ENCODE results near the gene DDHD1.

The DDHD1 gene

DNA sequence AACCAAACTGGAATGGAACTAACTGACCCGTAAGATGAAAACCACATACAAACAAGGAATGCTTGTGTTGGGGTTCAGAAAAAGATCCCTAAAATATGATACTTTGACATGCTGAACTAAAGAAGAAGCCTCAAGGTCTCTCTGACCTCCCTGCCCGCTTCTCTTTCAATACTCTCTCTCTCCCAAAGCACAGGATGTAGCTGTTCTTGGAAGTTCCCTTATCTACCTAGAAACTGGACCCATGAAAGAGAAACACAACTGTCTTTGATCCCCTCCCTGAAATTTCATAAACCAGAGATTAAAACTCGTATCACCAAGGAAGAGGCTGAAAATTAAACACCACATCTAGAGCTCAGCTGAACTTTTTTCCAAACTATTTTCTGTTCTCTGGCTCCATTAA, 125.6 kb downstream of the DDHD1 start:
- no peak for DNase-seq

DNA sequence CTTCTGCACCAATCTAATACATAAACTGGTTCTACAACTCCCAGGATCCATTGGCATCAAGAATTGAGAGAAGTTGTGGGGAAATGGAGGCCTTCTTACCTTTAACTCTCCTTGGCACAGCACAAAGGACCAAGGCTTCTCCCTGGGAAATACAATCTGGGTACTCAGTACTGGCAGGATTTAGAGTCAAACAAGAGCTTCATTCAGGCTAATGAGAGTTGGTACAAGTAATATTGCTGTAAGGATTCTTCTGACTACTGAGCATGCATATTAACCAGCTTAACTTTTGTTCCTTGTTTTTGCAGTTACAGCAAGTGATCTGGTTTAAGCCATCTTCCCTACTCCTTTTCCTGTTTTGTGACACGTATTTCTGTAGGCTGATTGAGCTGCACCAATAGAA, 126.1 kb downstream of the DDHD1 start:
- no peak for DNase-seq

- DNase-seq: no peak
Observed at GRCh38 chr14:53023325-53023724, 129.8 kb downstream of the DDHD1 start.

- no peak for DNase-seq
Observed at GRCh38 chr14:53022593-53022992, 130.5 kb downstream of the DDHD1 start.

- DNase-seq: no peak
Observed at GRCh38 chr14:53020193-53020932, 132.8 kb downstream of the DDHD1 start.

DNA sequence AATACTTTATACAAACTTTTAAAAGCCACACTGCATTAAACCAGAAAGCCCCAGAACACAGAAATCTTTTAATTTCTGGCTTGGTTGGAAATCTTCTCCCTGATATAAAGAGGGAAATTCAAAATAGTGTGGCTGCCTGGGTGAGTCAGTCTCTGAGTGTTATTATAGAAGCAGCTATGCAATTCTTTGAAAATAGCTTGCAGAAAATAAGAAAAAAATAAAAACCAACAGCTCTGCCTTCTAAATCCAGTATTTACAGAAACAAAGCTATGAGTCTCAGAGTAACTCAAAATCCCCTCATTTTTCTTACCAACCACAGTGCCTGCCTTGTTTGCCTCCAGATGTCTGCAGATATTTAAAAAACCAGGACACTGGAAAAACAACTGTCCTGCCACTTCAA, 133.7 kb downstream of the DDHD1 start:
- DNase-seq: no peak

DNA sequence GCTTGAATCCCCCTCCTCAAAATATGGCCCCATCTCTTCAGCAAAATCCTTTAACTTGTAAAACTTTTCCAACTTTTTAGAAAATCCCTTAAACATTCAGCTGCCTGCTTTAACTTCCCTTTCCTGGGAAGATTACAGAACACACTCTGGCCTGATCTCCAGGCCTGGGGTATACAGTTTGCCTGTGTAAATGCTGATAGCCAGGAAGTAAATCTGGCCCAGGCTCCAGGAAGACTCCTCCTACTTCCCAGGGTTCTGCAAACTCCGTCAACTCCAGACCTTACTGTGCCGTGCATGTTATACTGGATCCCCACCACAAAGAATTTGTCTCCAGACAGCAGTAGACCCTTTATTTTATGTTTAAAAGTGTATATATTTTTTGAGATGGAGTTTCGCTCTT, 135.3 kb downstream of the DDHD1 start:
- DNase-seq: no peak

DNA sequence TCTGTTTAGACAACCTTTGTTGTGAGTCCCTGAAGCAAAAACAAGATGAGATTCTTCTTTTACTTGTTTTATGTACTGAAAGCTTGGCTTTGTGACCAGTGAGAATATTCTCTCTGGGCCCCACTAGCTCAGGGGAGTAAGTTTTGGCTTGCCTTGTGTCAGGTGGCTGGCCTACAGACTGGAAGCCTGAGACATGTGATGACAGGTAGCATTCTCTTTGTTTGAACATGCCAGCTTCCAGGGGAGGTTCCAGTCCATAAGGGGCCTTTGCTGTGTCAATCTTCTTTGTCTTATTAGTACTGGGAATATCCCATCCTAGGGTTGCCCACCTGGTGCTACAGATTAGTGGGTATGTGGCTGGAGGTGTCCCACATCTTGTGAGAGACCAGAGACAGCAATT, 136.2 kb downstream of the DDHD1 start:
- DNase-seq: no peak

GRCh38 chr14:53016491-53016890, 136.6 kb downstream of the DDHD1 start:
- no peak for DNase-seq

DNA sequence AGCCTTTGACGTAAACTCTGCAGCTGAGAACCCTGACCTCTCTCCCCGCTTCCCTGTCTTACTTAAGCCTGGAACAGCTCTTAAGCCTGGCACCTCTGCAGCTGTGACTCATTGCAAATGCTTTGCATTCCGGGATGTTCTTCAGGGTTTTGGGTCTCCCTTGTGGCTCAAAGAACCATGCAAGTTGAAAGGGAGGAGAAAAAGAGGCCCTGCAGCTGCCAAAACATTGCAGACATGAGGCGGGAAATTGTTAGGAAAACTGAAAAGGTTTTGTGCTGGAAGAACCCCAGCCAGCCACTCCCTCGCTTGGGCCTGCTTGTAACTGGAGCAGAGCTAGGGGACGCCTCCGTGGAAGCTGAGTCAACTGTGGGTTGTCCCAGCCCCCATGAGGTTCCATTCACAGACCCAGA, 142.1 kb downstream of the DDHD1 start:
- no peak for DNase-seq

GRCh38 chr14:53010193-53011040, 142.7 kb downstream of the DDHD1 start:
- no peak for DNase-seq

DNA sequence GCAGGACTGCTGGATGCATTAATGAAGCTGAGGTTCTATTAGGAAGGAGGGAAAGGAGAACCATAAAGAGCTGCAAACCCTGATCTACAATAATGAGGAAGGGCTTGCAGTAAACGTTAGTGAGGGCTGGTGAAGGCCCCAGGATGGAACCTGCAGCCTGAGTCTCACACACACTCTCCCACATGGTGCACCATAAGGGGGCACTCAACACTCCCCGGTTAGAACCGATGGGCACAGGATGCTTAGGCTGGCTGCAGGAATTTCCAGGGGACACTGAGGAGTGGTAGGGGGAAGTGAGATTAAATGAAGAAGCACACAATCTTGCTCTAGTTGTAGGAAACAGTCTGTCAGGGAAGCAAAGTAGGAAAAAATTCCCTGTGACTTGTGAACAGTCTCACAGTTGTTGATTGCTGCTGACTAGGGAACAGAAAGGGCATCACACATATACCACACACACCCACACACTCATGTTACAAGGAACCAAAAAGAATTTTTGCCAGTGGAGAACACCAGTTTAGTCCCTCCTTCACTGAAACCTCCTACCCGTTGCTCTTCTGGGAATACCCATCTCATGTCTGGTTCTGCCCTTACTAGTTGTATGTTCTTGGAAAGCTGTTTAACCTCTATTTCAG, 146.1 kb downstream of the DDHD1 start:
- DNase-seq: no peak

DNA sequence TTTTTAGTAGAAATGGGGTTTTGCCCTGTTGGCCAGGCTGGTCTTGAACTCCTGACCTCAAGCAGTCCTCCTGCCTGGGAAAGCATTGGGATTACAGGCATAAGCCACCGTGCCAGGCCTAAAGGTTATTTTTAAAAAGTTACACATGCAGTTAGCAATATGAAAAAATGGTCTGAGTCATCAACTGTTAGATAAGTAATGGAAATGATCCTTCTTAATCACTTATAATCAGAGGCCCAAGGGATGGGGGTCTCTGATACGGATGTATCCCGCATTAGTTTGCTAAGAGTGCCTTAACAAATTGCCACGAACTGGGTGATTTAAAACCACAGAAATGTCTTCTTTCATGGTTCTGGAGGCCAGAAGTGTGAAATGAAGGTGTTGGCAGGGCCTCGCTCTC, 148.1 kb downstream of the DDHD1 start:
- DNase-seq: no peak

- DNase-seq: no peak
Observed at GRCh38 chr14:53003776-53004175, 149.3 kb downstream of the DDHD1 start.

- no peak for DNase-seq
Observed at GRCh38 chr14:53002576-53002975, 150.5 kb downstream of the DDHD1 start.

- no peak for DNase-seq
Observed at GRCh38 chr14:53001787-53002378, 151.2 kb downstream of the DDHD1 start.

DNA sequence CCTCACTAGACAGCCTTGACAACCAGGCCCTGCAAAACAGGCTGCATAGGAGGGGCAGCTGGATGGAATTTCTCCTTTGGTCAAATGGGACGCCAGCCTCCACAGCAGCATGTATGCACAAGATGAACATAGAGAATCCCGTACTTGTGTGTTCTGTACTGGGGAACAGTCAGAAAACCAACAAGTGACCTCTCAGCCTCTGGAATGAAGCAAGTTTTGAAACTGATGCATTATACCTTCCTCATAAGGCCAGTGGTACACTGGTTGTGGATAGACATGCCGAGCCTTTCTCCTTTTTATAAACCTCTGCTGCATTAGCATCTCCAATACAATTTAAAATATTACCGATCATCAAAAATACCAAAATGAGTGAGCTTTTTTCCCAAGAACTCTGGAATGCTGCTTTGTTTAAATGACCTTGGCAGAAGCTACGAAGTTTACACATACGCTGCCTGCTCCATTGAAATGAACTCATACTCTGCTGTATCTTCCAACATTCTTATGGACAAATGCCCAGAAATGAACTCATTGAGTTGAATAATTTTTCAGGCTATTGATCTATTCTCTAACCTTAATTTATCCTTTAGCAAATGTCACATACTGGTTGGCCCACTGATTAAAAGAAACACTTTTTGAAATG, 154.6 kb downstream of the DDHD1 start:
- no peak for DNase-seq

DNA sequence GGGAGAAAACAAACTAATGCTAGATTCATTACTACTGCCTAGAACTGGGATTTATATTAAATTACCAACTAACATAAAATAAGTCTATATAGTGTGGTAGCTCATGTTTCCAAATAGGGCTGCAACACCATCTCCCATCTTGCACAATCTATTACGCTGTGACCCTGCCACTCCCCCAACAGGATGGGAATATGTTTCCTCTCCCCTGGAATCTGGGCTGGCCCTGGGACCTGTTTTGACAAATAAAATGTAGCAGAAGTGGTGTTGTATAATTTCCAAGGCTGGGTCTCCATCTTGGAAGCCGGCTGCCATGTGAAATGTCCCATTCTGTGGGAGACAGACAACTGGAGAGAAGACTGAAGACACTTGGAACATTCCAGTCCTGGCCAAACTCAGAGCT, 156.6 kb downstream of the DDHD1 start:
- no peak for DNase-seq

- DNase-seq: no peak
Observed at GRCh38 chr14:52995998-52996397, 157.1 kb downstream of the DDHD1 start.

- no peak for DNase-seq
Observed at GRCh38 chr14:52992236-52992870, 160.8 kb downstream of the DDHD1 start.

DNA sequence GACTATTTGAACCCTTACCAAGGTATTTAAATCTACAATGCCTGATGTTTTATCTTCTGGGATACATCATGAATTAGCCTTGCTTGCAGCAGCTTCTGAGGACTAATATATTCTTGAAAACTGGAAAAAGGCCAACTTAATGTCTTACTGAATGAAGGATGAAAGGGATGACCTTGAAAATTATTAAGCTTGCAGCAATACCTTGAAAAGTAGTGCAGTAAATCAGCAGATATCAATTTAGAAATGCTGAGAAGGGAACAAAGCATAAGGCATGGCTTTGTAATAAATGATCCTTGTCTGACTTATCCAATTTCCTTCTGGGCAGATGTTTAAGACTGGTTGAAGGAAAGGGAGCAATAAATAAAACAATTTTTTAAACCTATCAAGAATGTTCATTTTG, 165.0 kb downstream of the DDHD1 start:
- no peak for DNase-seq

DNA sequence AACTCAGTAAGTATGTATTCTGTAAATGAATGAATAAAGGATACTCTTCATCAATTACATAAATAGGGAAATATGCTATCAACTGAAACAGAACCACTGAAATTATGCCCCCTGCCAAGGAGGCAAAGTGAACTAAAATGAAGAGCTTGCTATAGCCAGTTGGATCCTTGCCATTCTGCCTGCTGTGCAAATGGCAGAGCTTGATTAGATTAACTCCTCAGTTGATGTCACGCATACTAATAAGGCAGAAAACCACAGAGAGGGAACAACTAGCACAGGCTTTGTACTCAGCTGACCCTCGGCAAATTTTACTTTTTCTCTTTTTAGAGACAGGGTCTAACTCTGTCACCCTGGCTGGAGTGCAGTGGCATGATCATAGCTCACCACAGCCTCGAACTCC, 165.6 kb downstream of the DDHD1 start:
- DNase-seq: no peak

- no peak for DNase-seq
Observed at GRCh38 chr14:52987042-52987441, 166.1 kb downstream of the DDHD1 start.
